CD4-positive, alpha-beta T cell (primary cell): Measurements from ENCODE around the gene DCK. TPM values are rescaled to one million over a fixed set of nuclear protein-coding genes. Genes with fewer than 3 reads are reported as not detected.
A peak's percentile ranks its signal among the peaks of the same experiment; 100 is the strongest.

ENCODE experiments used
- ATAC-seq: fragments of 200-7000 bp; cut with Tn5 transposase; one replicate; pipeline ENCODE4 v1.10.0; 2022; ENCODE audit warnings: mild to moderate bottlenecking; ENCODE audit not compliant: poor library complexity
- CTCF ChIA-PET: fragments of 350-600 bp; sonication (Branson Sonifier 250); formaldehyde crosslinking; loops from one replicate; lab custom pipeline; 2021; ENCODE audit warnings: antibody characterized with exemption, inconsistent platforms; lab: Charles Lee
- POLR2A ChIA-PET: fragments of 350-600 bp; sonication (Branson Sonifier 250); formaldehyde crosslinking; loops from one replicate; lab custom pipeline; 2021; ENCODE audit warnings: antibody characterized with exemption, inconsistent platforms; lab: Charles Lee
- DNase-seq, 14 experiments: peaks; one replicate each; pipeline ENCODE4 v3.0.0-alpha.2; 2013 to 2020; ENCODE audit warnings: mixed read lengths in 2 of 14
- H3K27ac ChIP-seq, 2 donors: one replicate each; pipeline versions ENCODE4 v1.5.1 to v1.7.0; 2013; ENCODE audit warnings: low read length in 2 of 2, low read depth in 1 of 2, mild to moderate bottlenecking in 1 of 2
- H3K27me3 ChIP-seq, 2 experiments: 1 replicate in 1 of 2; 2 replicates in 1 of 2; pipeline versions ENCODE4 v1.6.1 to v1.7.0; 2013; ENCODE audit warnings: low read length in 2 of 2, control low read depth in 1 of 2, mild to moderate bottlenecking in 1 of 2, moderate library complexity in 1 of 2; ENCODE audit not compliant: insufficient read depth in 2 of 2, control insufficient read depth in 1 of 2
- H3K36me3 ChIP-seq: one replicate; pipeline ENCODE4 v1.6.1; 2013; ENCODE audit warnings: low read length, control low read depth; ENCODE audit not compliant: insufficient read depth
- H3K4me1 ChIP-seq: one replicate; pipeline ENCODE4 v1.6.1; 2013; ENCODE audit warnings: low read length, control low read depth; ENCODE audit not compliant: insufficient read depth
- H3K4me3 ChIP-seq: one replicate; pipeline ENCODE4 v1.5.1; 2013; ENCODE audit warnings: mild to moderate bottlenecking, low read length, moderate library complexity
- H3K9me3 ChIP-seq, 2 experiments: 1 replicate in 1 of 2; 2 replicates in 1 of 2; pipeline versions ENCODE4 v1.6.1 to v1.7.0; 2013; ENCODE audit warnings: low read length in 2 of 2, mild to moderate bottlenecking in 2 of 2, control low read depth in 1 of 2, moderate library complexity in 1 of 2; ENCODE audit not compliant: control insufficient read depth in 1 of 2, insufficient read depth in 1 of 2
- H3K27ac Mint-ChIP-seq: one replicate; pipeline ENCODE4 v1.8.0; 2020; ENCODE audit warnings: mixed read lengths
- H3K27me3 Mint-ChIP-seq: one replicate; pipeline ENCODE4 v1.8.0; 2021; ENCODE audit warnings: mixed read lengths
- H3K36me3 Mint-ChIP-seq: one replicate; pipeline ENCODE4 v1.8.0; 2021; ENCODE audit warnings: low read depth, mixed read lengths
- H3K4me1 Mint-ChIP-seq: one replicate; pipeline ENCODE4 v1.8.0; 2021; ENCODE audit warnings: low read depth, mixed read lengths
- H3K4me3 Mint-ChIP-seq: one replicate; pipeline ENCODE4 v1.8.0; 2020; ENCODE audit warnings: mild to moderate bottlenecking, mixed read lengths
- H3K9me3 Mint-ChIP-seq: one replicate; pipeline ENCODE4 v1.8.0; 2020; ENCODE audit warnings: mixed read lengths
- CTCF ChIP-seq: fragments of 200-600 bp; IDR thresholded peaks from one replicate; pipeline ENCODE4 v1.8.0; 2022; ENCODE audit warnings: antibody characterized with exemption, mild to moderate bottlenecking
- intact Hi-C, 2 experiments: fragments of 100-400 bp; cut with DNase I in 1 of 2; cut with micrococcal nuclease in 1 of 2; formaldehyde crosslinking; loops; one replicate each; pipeline versions ENCODE4 v1.15.1 to v1.9.0; 2023 to 2025; cut with DNase I, micrococcal nuclease
- total RNA-seq, 174 experiments: library from RNA in 2 of 174; stranded (reverse) in 2 of 174; gene quantifications; one replicate each; pipeline ENCODE4 v1.2.3 and lab custom pipeline; 2021 to 2026

DCK gene
- total RNA-seq, 2 experiments from 2014 or later, result 12.8 to 13.9 TPM

DNA sequence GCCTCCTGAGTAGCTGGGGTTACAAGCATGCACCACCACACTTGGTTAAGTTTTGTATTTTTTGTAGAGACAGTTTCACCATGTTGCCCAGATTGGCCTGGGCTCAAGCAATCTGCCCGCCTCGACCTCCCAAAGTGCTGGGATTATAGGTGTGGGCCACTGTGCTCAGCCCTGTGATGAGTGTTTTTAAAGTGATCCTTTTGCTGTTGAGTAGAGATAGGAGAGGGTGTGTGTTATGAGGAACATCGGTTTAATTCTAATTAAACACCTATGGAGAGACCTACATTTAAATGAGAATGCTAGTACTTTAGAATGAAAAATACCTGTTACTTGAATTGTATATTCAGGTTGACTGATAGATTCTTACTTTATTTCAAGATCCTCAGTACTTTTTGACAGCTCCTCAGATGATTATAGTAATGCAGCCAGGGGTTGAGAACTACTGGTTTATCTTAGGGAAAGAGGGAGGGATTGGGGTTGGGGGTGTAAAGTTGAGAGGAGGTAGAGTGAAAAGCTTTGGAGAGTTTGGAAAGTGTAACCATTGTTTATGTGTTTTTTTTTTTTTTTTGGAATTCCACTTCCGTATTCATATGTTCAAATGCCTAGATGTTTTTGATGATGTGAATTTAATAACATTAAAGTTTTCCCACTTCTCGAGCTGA lies 36.8 kb upstream of the DCK start:
- ATAC-seq, result no peak
- no peaks in the 10 kb centered on the region for H3K9me3 Mint-ChIP-seq

GRCh38 chr4:70958681-70959080 lies 34.8 kb upstream of the DCK start:
- Histone ChIP-seq H3K4me3 (no peak overlapping the region), H3K4me1 (no peaks in the 10 kb centered on the region), H3K36me3 (peaks cover 15% of the 10 kb centered on the region), H3K9me3 (no peaks in the 10 kb centered on the region), H3K27ac (no peak overlapping the region), H3K27me3 (no peaks in the 10 kb centered on the region)
- peaks cover 5% of the 10 kb centered on the region for H3K4me1 Mint-ChIP-seq
- no peaks in the 10 kb centered on the region for H3K9me3 Mint-ChIP-seq
- ATAC-seq (no peak), DNase-seq (no peak)
- H3K27ac Mint-ChIP-seq, result no peak overlapping the region
- H3K4me3 Mint-ChIP-seq, result no peak overlapping the region
- POLR2A ChIA-PET, result interaction anchor here (0.6 kb wide), 1 partner anchor 20 kb away, joined by 3 read pairs; no protein-coding TSS in a partner anchor
- peaks cover 27% of the 10 kb centered on the region for H3K36me3 Mint-ChIP-seq
- TF ChIP-seq CTCF, result no peak
- no peaks in the 10 kb centered on the region for H3K27me3 Mint-ChIP-seq
- CTCF ChIA-PET, result no interaction called here
- intact Hi-C loops, result no loop called here

More for the DNA sequence above, 36.8 kb upstream of the DCK start:
- H3K27me3 ChIP-seq, result no peaks in the 10 kb centered on the region
- H3K4me3 ChIP-seq, result no peak overlapping the region
- TF ChIP-seq CTCF, result no peak
- H3K36me3 Mint-ChIP-seq, result peaks cover 16% of the 10 kb centered on the region
- peaks cover 5% of the 10 kb centered on the region for H3K4me1 Mint-ChIP-seq
- intact Hi-C loops, result no loop called here
- no peaks in the 10 kb centered on the region for H3K27me3 Mint-ChIP-seq
- H3K27ac Mint-ChIP-seq, result no peak overlapping the region
- POLR2A ChIA-PET, result no interaction called here
- H3K4me3 Mint-ChIP-seq, result no peak overlapping the region
- CTCF ChIA-PET, result no interaction called here
- no peak overlapping the region for H3K27ac ChIP-seq
- peaks cover 15% of the 10 kb centered on the region for H3K36me3 ChIP-seq
- no peak for DNase-seq
- H3K4me1 ChIP-seq, result no peaks in the 10 kb centered on the region
- H3K9me3 ChIP-seq, result no peaks in the 10 kb centered on the region

DNA sequence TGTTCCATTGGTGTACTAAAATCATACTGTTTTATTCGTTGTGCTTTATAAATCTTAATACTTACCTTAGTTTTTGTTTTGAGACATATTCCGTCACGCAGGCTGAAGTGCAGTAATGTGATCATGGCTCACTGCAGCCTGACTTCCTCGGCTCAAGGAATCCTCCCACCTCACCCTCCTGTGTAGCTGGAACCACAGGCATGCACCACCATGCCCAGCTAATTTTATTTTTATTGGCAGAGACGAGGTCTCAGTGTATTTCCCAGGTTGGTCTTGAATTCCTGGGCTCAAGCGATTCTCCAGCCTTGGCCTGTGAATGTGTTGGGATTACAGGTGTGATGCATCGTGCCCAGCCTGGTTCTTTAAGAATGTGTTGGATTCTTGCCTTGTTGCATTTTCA lies 24.4 kb upstream of the DCK start:
- Histone ChIP-seq H3K4me1 (no peaks in the 10 kb centered on the region), H3K36me3 (no peaks in the 10 kb centered on the region), H3K9me3 (no peaks in the 10 kb centered on the region), H3K27ac (no peak overlapping the region), H3K4me3 (no peak overlapping the region), H3K27me3 (no peaks in the 10 kb centered on the region)
- CTCF ChIA-PET, result interaction anchor here (1.4 kb wide), 1 partner anchor 41 kb away, joined by 4 read pairs; no protein-coding TSS in a partner anchor
- Mint-ChIP-seq H3K36me3 (peaks cover 26% of the 10 kb centered on the region), H3K27ac (peak overlapping the region; percentile 50), H3K27me3 (no peaks in the 10 kb centered on the region), H3K9me3 (no peaks in the 10 kb centered on the region), H3K4me3 (no peak overlapping the region), H3K4me1 (peaks cover 31% of the 10 kb centered on the region)
- intact Hi-C loops, result loop anchor here in 1 of 2 experiments (5.0 kb wide), 1 partner anchor 128 kb away; no protein-coding TSS in a partner anchor
- ATAC-seq (no peak), DNase-seq (no peak)
- POLR2A ChIA-PET, result no interaction called here
- TF ChIP-seq CTCF, result no peak
